ENCODE results near the gene EFNB1.

The EFNB1 gene

GRCh38 chrX:68844581-68844980 lies 15.8 kb downstream of the EFNB1 start:
- DNase-seq = no peak

- no peak for DNase-seq
Observed at GRCh38 chrX:68846536-68846935, 17.7 kb downstream of the EFNB1 start.

GRCh38 chrX:68847172-68847571 lies 18.4 kb downstream of the EFNB1 start:
- no peak for DNase-seq

- DNase-seq = no peak
Observed at GRCh38 chrX:68848189-68848940, 19.5 kb downstream of the EFNB1 start.

GRCh38 chrX:68851082-68851481 lies 22.3 kb downstream of the EFNB1 start:
- DNase-seq = no peak

- no peak for DNase-seq
Observed at GRCh38 chrX:68852046-68852445, 23.2 kb downstream of the EFNB1 start.

GRCh38 chrX:68853665-68854251 lies 24.9 kb downstream of the EFNB1 start:
- no peak for DNase-seq

- DNase-seq = no peak
Observed at GRCh38 chrX:68865300-68865699, 36.5 kb downstream of the EFNB1 start.

GRCh38 chrX:68865926-68866325 lies 37.1 kb downstream of the EFNB1 start:
- no peak for DNase-seq

GRCh38 chrX:68867458-68868112 lies 38.8 kb downstream of the EFNB1 start:
- peak in 1 of 2 experiments; percentile 1 for DNase-seq

GRCh38 chrX:68868316-68868715 lies 39.5 kb downstream of the EFNB1 start:
- DNase-seq = no peak

GRCh38 chrX:68868902-68869800 lies 40.3 kb downstream of the EFNB1 start:
- DNase-seq = no peak

- no peak for DNase-seq
Observed at GRCh38 chrX:68870357-68870756, 41.5 kb downstream of the EFNB1 start.

GRCh38 chrX:68872171-68872570 lies 43.4 kb downstream of the EFNB1 start:
- no peak for DNase-seq

- no peak for DNase-seq
Observed at GRCh38 chrX:68874076-68874475, 45.3 kb downstream of the EFNB1 start.

- no peak for DNase-seq
Observed at GRCh38 chrX:68876731-68877130, 47.9 kb downstream of the EFNB1 start.

GRCh38 chrX:68877606-68878005 lies 48.8 kb downstream of the EFNB1 start:
- no peak for DNase-seq

- no peak for DNase-seq
Observed at GRCh38 chrX:68878977-68879645, 50.3 kb downstream of the EFNB1 start.

- DNase-seq = no peak
Observed at GRCh38 chrX:68880846-68881552, 52.2 kb downstream of the EFNB1 start.

- no peak for DNase-seq
Observed at GRCh38 chrX:68881911-68882310, 53.1 kb downstream of the EFNB1 start.

- no peak for DNase-seq
Observed at GRCh38 chrX:68883800-68884199, 55.0 kb downstream of the EFNB1 start.

GRCh38 chrX:68889249-68889648 lies 60.4 kb downstream of the EFNB1 start:
- DNase-seq = peak; percentile 42 to 46

All from Kasumi-1 (cell line).